GM18951 (cell line): ENCODE measurements around the gene SENP5.
"Not testable (repeated sequence)": the region's sequence is repeated elsewhere in the genome, so short reads cannot be mapped to it uniquely, and the experiment has no call there.

ENCODE experiments used
- POLR2A ChIP-seq: IDR thresholded peaks from 4 replicates; pipeline ENCODE4 v1.6.1; 2011; ENCODE audit warnings: mild to moderate bottlenecking; ENCODE audit not compliant: insufficient read length, insufficient read depth; ENCODE audit errors: extremely low read depth
- in situ Hi-C: fragments of 300-500 bp; cut with MboI; formaldehyde crosslinking; loops from one replicate; pipeline ENCODE4 v1.12.0; 2022; ENCODE audit warnings: low sequenced_read_pairs, mixed read lengths, inconsistent platforms; ENCODE audit not compliant: unreplicated experiment

Gene SENP5

DNA sequence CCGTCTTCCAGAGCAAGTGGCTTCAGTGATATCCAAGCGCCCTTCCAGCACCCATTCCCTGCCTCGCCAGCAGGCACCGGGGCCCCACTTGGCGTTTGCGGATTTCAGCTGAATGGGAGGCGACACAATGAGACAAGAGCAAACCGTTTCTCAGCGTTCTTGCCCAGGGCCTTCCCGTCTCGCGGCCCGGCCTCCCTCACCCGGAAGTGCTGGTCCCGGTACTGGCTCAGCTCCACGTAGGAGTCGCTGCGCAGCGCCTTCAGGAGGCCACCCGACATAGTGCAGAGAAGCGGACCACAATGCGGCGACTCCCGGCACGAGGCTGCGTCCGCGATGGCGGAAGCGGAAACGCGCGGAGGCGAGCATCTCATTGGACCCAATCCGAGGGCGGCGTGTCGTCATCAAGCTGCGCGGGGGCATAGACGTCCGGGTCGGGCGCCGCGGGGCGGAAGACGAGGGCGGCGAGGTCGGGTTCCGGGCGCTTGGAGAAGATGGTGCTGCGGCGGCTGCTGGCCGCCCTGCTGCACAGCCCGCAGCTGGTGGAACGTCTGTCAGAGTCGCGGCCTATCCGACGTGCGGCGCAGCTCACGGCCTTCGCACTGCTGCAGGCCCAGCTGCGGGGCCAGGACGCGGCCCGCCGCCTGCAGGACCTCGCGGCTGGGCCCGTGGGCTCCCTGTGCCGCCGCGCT is 74.7 kb downstream of the SENP5 start, which contains the start of gene NCBP2:
NCBP2 (minus strand) TSS at position 303 of the 689 bp plus-strand sequence; CDS start at position 278, 25 bp downstream.
- in situ Hi-C loops = no loop called here
- TF ChIP-seq POLR2A = peak; percentile 93

DNA sequence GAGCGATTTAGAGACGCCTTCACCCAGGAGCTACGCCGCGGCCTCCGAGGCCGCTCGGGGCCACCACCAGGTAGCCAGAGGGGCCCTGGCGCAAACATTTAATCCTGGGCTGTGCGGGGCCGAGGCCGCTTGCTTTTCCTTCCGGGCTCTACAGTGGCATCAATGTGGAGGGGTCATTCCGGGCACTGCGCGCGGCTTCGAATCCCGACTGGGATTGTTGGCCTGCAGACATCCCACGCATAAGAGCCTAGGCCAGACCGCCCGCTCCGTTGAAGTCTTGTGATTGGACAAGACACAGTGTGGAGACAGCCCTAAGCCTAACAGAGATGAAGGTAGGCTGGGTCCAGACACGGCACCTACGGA is 75.2 kb downstream of the SENP5 start:
- in situ Hi-C loops = no loop called here
- no peak for TF ChIP-seq POLR2A

DNA sequence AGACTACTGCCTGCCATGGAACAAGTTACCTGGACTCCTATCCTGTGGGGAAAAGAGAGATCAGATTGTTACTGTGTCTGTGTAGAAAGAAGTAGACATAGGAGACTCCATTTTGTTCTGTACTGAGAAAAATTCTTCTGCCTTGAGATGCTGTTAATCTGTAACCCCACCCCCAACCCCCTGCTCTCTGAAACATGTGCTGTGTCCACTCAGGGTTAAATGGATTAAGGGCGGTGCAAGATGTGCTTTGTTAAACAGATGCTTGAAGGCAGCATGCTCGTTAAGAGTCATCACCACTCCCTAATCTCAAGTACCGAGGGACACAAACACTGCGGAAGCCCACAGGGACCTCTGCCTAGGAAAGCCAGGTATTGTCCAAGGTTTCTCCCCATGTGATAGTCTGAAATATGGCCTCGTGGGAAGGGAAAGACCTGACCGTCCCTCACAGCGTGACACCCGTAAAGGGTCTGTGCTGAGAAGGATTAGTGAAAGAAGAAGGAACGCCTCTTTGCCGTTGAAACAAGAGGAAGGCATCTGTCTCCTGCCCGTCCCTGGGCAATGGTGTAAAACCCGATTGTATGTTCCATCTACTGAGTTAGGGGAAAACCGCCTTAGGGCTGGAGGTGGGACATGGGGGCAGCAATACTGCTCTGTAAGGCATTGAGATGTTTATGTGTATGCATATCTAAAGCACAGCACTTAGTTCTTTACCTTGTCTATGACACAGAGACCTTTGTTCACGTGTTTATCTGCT is 76.5 kb downstream of the SENP5 start:
- in situ Hi-C loops = not testable (repeated sequence)

DNA sequence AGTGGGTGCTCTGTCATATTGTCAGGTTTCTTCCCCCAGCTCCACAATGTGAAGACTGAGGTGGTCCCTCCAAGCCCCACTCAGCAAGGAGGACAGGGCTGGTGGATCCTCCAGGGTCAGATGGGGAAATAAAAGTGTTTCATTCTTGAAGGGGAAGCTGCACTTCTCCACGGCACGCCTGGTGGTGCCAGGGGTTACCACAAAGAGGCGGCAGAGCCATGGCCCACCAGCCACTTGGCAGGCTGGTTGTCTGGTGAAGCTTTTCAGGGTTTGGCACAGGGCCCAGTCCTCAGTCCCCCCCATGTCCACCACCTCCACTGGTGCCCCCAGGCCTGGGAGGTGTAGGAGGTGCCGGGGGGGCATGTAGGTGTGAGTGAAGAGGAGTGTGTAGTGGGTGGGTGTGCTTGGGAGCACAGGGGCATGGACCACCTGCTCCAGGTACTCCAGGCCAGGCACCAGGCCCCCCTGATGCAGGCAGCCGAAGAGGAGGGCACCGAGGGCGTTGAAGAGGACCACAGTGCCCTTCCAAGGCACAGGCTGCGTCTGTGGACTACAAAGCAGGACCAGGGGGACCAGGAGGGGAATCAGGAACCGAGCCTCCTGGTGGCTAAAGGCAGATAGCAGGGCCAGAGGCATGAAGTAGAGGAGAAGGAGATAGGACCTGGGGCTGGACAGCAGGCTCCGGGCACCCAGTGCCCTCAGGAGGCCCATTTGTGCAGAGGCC is 79.6 kb downstream of the SENP5 start:
- in situ Hi-C loops = no loop called here
- TF ChIP-seq POLR2A = no peak

DNA sequence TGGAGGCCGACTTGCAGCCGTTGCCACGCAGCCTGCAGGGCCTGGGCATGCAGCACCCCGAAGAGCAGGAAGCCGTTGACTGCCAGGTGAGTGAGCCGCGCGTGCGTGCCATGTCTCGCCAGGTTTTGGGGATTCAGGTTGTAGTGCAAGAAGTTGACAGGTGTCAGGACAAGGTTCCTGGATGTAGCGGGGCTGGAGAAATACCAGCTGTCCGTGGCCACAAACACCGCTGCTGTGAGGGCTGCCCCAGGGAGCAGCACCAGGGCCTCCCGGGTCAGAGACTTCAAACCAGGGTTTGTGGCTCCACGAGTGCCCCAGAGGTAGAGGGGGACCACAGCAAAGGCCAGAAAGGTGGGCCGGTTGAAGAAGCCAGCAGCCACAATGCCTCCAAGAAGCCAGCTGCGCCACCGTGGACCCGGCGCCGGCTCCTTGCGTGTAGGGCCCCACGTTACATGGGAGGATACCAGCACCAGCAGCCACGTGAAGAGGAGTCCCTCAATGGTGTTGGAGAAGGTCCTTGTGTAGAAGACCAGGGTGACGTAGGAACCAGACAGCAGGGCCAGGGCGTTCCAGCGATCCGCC is 80.2 kb downstream of the SENP5 start:
- in situ Hi-C loops = no loop called here
- TF ChIP-seq POLR2A = no peak

DNA sequence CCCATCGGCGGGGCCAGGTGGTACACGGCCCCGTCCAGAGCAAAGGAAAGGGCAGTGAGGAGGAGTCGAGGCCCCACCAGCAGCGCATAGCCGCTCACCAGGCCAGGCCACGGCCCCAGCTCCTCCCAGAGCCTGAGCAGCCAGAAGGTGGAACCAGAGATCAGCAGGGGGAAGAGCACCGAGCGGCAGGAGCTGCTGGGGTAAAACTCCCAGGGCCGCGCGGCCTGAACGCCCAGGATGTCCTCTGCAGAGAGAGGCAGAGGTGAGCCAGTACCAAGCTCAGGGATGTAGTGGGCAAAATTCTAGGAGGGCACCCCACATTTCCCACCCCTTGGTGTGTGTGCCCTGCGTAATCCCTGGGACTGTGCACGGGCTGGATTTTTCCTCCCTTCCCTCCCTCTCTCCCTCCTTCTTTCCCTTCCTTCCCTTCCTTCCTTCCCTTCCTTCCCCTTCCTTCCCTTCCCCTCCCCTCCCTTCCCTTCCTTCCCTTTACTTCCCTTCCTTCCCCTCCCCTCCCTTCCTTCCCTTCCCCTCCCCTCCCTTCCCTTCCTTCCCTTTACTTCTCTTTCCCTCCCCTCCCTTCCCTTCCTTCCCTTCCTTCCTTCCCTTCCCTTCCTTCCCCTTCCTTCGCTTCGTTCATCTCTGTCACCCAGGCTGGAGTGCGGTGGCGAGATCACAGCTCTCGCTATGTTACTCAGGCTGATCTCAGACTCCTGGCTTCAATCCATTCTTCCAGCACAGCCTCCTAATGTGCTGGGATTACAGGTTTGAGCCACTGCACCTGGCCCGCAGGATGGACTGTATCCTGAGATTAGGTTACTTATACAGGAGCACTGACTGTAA is 80.9 kb downstream of the SENP5 start:
- in situ Hi-C loops = no loop called here
- TF ChIP-seq POLR2A = no peak

DNA sequence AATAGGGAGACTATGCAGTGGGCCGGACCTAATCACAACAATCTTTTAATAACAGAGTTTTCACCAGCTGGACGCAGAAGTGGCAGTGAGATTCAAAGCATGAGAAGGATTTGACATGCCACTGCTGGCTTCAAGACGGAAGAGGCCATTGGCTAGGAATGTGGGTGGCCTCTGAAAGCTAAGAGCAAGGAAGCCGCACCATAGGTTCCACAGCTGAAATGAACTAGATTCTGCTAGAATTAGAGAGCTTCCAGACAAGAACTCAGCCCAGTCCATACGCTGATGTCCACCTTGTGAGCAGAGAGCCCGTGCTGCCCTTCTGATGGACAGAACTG is 81.5 kb downstream of the SENP5 start:
- TF ChIP-seq POLR2A = no peak
- in situ Hi-C loops = no loop called here

DNA sequence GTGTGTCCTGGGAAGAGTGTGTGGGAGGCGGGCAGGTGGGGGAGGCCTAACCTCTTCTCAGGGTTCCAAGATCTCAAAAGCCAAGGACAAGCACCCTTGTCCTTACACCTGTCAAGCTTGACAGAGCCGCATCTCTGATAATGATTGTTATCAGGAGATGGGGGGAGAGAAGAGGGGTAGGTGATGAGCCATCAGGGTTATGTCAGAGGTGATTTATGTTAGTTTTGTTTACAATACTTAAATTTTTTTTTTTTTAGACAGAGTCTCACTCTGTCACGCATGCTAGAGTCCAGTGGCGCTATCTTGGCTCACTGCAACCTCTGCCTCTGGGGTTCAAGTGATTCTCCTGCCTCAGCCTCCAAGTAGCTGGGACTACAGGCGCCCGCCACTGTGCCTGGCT is 82.0 kb downstream of the SENP5 start:
- in situ Hi-C loops = loop anchor here (25.0 kb wide), 1 partner anchor 337 kb away; no protein-coding TSS in a partner anchor
- TF ChIP-seq POLR2A = no peak

DNA sequence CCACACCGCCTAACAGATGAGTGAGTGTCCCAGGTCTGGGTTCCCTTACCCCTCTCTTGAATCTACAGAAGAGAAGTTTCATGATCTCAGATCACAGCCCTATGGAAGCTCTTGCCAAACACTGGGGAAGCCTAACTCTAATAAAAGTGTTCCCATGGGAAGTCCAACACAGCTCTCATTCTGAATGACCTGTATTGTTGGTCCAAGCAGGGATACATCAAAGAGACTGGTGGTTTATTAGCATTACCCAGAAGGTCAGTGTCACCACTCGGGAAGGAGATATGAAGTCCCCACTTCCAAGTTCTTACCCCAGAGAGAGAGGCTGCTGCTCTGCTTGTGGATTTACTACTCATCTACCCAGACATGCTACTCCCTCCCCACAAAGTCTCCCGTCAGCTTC is 83.7 kb downstream of the SENP5 start:
- in situ Hi-C loops = loop anchor here (25.0 kb wide), 1 partner anchor 339 kb away; no protein-coding TSS in a partner anchor
- TF ChIP-seq POLR2A = no peak

DNA sequence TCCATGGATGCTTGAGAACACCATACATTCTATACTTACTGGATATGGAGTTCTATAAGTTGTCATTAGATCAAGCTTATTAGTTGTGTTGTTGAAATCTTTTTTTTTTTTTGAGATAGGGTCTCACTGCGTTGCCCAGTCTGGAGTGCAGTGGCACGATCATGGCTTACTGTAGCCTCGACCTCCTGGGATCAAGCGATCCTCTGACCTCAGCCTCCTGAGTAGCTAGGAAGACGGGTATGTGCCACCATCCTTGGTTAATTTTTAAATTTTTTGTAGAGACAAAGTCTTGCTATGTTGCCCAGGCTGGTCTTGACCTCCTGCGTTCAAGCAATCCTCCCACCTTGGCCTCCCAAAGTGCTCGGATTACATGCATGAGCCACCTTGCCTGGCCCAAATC is 87.1 kb downstream of the SENP5 start:
- in situ Hi-C loops = loop anchor here (25.0 kb wide), 1 partner anchor 343 kb away; no protein-coding TSS in a partner anchor
- TF ChIP-seq POLR2A = no peak

DNA sequence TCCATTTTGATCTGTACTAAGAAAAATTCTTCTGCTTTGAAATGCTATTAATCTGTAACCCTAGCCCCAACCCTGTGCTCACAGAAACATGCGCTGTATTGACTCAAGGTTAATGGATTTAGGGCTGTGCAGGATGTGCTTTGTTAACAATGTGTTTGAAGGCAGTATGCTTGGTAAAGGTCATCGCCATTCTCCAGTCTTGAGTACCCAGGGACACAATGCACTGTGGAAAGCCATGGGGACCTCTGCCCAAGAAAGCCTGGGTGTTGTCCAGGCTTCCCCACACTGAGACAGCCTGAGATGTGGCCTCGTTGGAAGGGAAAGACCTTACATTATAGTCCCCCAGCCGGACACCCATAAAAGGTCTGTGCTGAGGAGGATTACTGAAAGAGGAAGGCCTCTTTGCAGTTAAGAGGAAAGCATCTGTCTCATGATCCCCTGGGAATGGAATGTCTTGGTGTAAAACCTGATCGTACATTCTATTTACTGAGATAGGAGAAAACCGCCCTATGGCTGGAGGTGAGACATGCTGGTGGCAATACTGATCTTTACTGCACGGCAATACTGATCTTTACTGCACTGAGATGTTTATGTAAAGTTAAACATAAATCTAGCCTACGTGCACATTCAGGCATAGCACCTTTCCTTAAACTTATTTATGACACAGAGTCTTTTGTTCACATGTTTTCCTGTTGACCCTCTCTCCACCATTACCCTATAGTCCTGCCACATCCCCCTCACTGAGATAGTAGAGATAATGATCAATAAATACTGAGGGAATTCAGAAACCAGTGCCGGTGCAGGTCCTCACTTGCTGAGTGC is 94.6 kb downstream of the SENP5 start:
- in situ Hi-C loops = loop anchor here (25.0 kb wide), 1 partner anchor 350 kb away; no protein-coding TSS in a partner anchor
- TF ChIP-seq POLR2A = no peak
